ENCODE results near the gene FAM20C. TPM values are rescaled to one million over a fixed set of nuclear protein-coding genes. Genes with fewer than 3 reads are reported as not detected.
A peak's percentile ranks its signal among the peaks of the same experiment; 100 is the strongest.

Gene FAM20C
- total RNA-seq, 1 experiment from 2014 or later = 62.6 TPM

DNA sequence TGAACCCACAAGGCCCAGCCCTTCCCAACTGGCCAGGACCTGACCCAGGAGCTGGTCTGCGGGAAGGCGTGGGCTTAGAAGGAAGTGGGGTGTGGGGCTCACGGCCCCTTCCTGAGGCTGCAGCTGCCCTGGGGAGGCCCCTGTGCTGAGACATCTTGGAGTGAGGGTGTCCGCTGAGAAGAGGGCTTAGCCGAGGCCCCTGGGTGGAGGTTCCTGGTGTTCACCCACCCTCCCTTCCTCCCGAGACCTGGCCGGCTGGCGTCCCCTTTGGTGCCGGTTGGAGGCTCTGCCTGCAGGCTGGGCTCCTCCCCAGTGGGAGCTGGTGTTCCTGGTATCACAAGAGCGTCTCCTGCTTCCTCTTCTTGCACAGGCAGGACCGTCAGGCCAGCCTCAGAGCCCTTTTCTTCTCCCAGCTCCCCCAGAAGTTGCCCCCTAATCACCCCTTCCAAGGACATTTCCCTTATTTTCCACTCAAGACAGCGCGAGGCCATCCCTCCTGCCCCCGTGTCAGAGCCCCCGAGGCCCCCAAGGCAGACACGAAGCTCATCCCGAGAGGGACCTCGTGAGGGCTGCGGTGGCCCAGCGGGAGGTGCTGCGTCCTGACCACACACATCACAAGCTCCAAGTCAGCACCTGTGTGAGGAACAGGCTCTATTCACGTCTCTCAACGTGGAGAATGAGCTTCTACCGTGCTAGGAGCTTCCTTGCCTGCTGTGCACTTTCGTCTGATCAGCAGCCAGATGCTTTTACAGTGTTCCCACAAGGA is 25.1 kb upstream of the FAM20C start:
- Histone ChIP-seq H3K9me3 (ENCODE audit: control insufficient read depth, low read depth, low read length) (no peaks in the 10 kb centered on the region), H3K14ac (ENCODE audit: insufficient read depth, low read length) (no peak overlapping the region; the same call in 1 of the 2 replicates), H3K79me1 (ENCODE audit: insufficient read depth, low read depth, low read length, poor library complexity, severe bottlenecking) (no peaks in the 10 kb centered on the region), H3K9ac (ENCODE audit: extremely low read depth, insufficient read length, low read length) (no peak overlapping the region), H3K4me1 (ENCODE audit: insufficient read depth, low read length) (no peaks in the 10 kb centered on the region), H4K91ac (ENCODE audit: insufficient read length, low read depth, low read length) (no peak overlapping the region), H3T11ph (ENCODE audit: low read length) (no peak overlapping the region), H2BK12ac (ENCODE audit: insufficient read length, low read depth, low read length) (no peak overlapping the region), H2BK5ac (ENCODE audit: insufficient read length, low read length) (no peak overlapping the region), H2AK5ac (ENCODE audit: insufficient read length, low read length) (no peak overlapping the region), H3K27ac (ENCODE audit: insufficient read length, low read depth, low read length) (no peak overlapping the region), H3K18ac (ENCODE audit: insufficient read length, low read depth, low read length) (no peak overlapping the region), H3K4me2 (ENCODE audit: insufficient read depth, insufficient read length, low read length) (no peak overlapping the region), H3K79me2 (ENCODE audit: insufficient read depth, low read length) (no peaks in the 10 kb centered on the region), H4K8ac (replicated peaks; ENCODE audit: insufficient read length, low read depth, low read length) (no peak overlapping the region), H3K27me3 (ENCODE audit: insufficient read depth, low read length) (no peaks in the 10 kb centered on the region), H2BK20ac (ENCODE audit: low read depth, low read length, poor library complexity, severe bottlenecking) (no peak overlapping the region), H4K20me1 (ENCODE audit: control insufficient read depth, insufficient read depth, insufficient read length) (no peaks in the 10 kb centered on the region), H3K23me2 (ENCODE audit: insufficient read length, low read depth, low read length, poor library complexity, severe bottlenecking) (no peaks in the 10 kb centered on the region), H3K23ac (ENCODE audit: insufficient read length, low read depth, low read length) (no peak overlapping the region), H4K5ac (ENCODE audit: insufficient read length, low read depth, low read length) (no peak overlapping the region), H3K56ac (ENCODE audit: insufficient read length, low read depth, low read length) (no peak overlapping the region), H2AFZ (ENCODE audit: low read length) (no peak overlapping the region), H2BK120ac (ENCODE audit: low read depth, low read length, poor library complexity, severe bottlenecking) (no peak overlapping the region), H2BK15ac (ENCODE audit: low read depth, low read length) (no peak overlapping the region), H3K4ac (ENCODE audit: low read depth, low read length) (no peak overlapping the region)
- Mint-ChIP-seq H3K36me3 (ENCODE audit: insufficient read depth in 1 of 3, low read depth in 3 of 3) (no peaks in the 10 kb centered on the region; a peak in 1 of 7 replicates), H3K9me3 (peaks cover 0 to 3% of the 10 kb centered on the region in 2 experiments; a peak in 1 of 5 replicates), H3K27ac (peak overlapping the region in 2 of 3 experiments; percentile 73 to 94; a peak in 2 of 7 replicates), H3K27me3 (ENCODE audit: low read depth) (peaks cover 25% of the 10 kb centered on the region), H3K4me3 (no peak overlapping the region; a peak in 1 of 5 replicates), H3K4me1 (peaks cover 10 to 11% of the 10 kb centered on the region in 2 experiments)
- WGBS (ENCODE audit: extremely low coverage, insufficient read length, low lambda C conversion rate) = no CpG with 5 or more reads among the region's 25 CpGs
- TF ChIP-seq CTCF (conservative IDR thresholded peaks at IDR 0.05) = no peak
- DNase-seq = no peak
